Measurements from ENCODE around the gene RABGAP1. TPM values are rescaled to one million over a fixed set of nuclear protein-coding genes. Genes with fewer than 3 reads are reported as not detected.

RABGAP1 gene
- total RNA-seq, 1 donor from 2014 or later = 58.6 TPM

DNA sequence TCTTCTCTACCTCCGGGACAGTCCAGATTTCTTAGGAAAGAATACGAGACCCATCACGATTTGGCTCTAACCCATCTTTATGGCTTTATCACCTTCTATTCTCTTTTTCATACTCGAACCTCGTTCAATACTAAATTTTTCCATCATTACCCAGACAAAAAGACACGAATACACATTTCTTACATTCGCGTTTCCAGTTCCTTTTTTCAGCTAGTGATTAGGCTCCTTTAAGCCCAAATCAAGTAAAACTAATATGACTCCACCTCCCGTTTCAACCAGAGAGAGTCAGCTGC is 28.2 kb upstream of the RABGAP1 start:
- peak overlapping the region; percentile 86 for H3K4me3 ChIP-seq
- ATAC-seq (no peak), DNase-seq (no peak)
- no peaks in the 10 kb centered on the region for H3K9me3 ChIP-seq
- intact Hi-C loops (cut with DNase I) = no loop called here
- H3K36me3 ChIP-seq = peaks cover 40% of the 10 kb centered on the region
- H3K27me3 ChIP-seq = no peaks in the 10 kb centered on the region
- TF ChIP-seq, protein P1, sequence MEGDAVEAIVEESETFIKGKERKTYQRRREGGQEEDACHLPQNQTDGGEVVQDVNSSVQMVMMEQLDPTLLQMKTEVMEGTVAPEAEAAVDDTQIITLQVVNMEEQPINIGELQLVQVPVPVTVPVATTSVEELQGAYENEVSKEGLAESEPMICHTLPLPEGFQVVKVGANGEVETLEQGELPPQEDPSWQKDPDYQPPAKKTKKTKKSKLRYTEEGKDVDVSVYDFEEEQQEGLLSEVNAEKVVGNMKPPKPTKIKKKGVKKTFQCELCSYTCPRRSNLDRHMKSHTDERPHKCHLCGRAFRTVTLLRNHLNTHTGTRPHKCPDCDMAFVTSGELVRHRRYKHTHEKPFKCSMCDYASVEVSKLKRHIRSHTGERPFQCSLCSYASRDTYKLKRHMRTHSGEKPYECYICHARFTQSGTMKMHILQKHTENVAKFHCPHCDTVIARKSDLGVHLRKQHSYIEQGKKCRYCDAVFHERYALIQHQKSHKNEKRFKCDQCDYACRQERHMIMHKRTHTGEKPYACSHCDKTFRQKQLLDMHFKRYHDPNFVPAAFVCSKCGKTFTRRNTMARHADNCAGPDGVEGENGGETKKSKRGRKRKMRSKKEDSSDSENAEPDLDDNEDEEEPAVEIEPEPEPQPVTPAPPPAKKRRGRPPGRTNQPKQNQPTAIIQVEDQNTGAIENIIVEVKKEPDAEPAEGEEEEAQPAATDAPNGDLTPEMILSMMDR (IDR thresholded peaks at IDR 0.05) = no peak
- H3K27ac ChIP-seq = peak overlapping the region; percentile 84
- peaks cover 9% of the 10 kb centered on the region for H3K4me1 ChIP-seq

DNA sequence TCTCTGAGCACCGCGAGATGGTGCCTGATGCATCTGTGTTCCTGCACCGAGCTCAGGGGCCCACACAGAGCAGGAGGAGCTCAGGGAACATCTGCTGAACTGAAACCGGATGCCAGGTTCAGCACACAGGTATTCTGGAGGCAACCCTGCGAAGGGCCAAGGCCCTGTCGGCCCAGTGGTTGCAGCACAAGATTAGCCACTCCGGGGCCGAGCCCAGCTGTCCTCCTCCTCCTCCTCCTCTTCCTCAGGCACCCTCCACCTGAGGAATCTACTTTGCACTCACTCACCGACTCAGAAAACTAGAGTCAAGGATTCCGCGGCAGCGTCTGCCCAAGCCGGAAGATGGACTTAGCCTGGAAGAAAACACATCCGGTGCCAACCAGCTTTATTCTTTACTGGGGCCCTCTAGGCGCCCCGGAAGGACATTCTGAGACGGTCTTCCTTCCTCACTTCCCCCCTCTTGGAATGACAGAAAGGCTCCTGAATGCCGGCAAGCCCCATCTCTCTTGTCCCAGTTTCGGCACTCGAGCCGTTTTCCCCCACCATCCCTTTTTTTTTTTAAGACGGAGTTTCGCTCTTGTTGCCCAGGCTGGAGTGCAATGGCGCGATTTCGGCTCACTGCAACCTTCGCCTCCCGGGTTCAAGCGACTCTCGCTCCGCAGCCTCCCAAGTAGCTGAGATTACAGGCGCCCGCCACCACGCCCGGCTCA is 27.7 kb upstream of the RABGAP1 start, which contains the start of gene ZBTB6:
Gene ZBTB6 (minus strand): TSS at position 360 of the 710 bp plus-strand sequence. CDS start 1,251 bp downstream, outside the sequence.
- H3K27ac ChIP-seq = peak within 1 kb of the TSS; percentile 84
- peak; percentile 82 for DNase-seq

DNA sequence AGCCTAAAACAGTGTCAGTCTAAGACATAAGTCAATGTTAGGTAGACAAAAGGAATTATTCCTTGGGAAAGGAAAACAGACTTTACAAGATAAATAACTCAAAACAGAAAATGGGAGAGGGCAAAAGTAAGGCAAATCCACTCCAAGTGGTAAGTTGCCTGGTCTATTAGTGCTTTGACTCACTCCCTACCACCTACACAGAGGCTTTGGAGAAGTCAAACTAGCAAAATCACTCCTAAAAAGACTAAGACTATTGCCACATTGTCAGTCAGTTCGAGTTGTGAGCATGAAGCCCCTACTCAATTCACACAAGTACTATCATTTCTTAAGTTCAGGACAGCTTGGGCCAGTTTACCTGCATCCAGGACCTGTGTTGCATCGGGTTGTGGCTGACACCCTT is 22.5 kb upstream of the RABGAP1 start:
- Histone ChIP-seq H3K27ac (no peak overlapping the region), H3K4me1 (no peaks in the 10 kb centered on the region), H3K36me3 (peaks cover 25% of the 10 kb centered on the region), H3K4me3 (no peak overlapping the region), H3K27me3 (no peaks in the 10 kb centered on the region), H3K9me3 (no peaks in the 10 kb centered on the region)
- intact Hi-C loops (cut with DNase I) = no loop called here
- DNase-seq = no peak
- TF ChIP-seq, protein P1 (IDR thresholded peaks at IDR 0.05) = no peak
- ATAC-seq = no peak

More for the DNA sequence above, 27.7 kb upstream of the RABGAP1 start, which contains the start of gene ZBTB6:
- H3K4me1 ChIP-seq = peaks cover 9% of the 10 kb centered on the region
- peaks cover 38% of the 10 kb centered on the region for H3K36me3 ChIP-seq
- TF ChIP-seq, protein P1 (IDR thresholded peaks at IDR 0.05) = no peak
- no peaks in the 10 kb centered on the region for H3K9me3 ChIP-seq
- peak; percentile 99 for ATAC-seq
- intact Hi-C loops (cut with DNase I) = no loop called here
- H3K27me3 ChIP-seq = no peaks in the 10 kb centered on the region
- H3K4me3 ChIP-seq = peak within 1 kb of the TSS; percentile 86

DNA sequence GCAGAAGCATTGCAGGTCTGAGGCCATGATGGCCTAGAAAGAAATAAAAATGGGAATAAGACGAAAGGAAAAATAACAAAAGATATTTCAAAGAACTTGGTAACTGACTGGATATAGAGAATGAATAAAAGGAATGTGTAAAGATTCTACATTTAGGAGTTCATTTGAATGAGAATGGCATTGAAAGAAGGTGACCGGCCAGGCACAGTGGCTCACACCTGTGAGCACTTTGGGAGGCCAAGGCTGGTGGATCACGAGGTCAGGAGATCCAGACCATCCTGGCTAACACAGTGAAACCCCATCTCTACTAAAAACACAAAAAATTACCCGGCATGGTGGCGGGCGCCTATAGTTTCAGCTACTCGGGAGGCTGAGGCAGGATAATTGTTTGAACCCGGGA is 18.1 kb upstream of the RABGAP1 start:
- ATAC-seq = no peak
- no peaks in the 10 kb centered on the region for H3K4me1 ChIP-seq
- DNase-seq = no peak
- no peaks in the 10 kb centered on the region for H3K9me3 ChIP-seq
- intact Hi-C loops (cut with DNase I) = no loop called here
- H3K4me3 ChIP-seq = no peak overlapping the region
- peaks cover 25% of the 10 kb centered on the region for H3K36me3 ChIP-seq
- no peaks in the 10 kb centered on the region for H3K27me3 ChIP-seq
- TF ChIP-seq, protein P1 (IDR thresholded peaks at IDR 0.05) = no peak
- H3K27ac ChIP-seq = no peak overlapping the region

DNA sequence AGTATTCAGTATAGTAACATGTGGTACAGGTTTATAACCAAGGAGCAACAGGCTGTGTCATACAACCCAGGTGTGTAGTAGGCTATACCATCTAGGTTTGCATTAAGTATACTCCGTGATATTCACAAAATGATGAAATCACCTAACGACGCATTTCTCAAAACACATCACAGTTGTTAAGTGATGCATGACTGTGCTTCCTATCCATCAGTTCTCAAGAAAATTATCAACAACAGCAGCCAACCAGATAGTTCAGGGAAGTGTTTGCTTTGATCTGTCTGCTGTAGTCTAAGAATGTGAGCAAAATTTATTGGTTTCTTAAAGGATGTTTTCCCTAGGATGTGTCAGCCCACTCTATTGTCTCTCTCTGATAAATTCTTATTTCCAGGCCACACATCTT is 16.9 kb upstream of the RABGAP1 start:
- intact Hi-C loops (cut with DNase I) = no loop called here
- no peaks in the 10 kb centered on the region for H3K9me3 ChIP-seq
- ATAC-seq (no peak), DNase-seq (no peak)
- no peak overlapping the region for H3K4me3 ChIP-seq
- H3K27ac ChIP-seq = no peak overlapping the region
- no peaks in the 10 kb centered on the region for H3K27me3 ChIP-seq
- H3K36me3 ChIP-seq = peaks cover 19% of the 10 kb centered on the region
- TF ChIP-seq, protein P1 (IDR thresholded peaks at IDR 0.05) = no peak
- H3K4me1 ChIP-seq = no peaks in the 10 kb centered on the region
